Activated CD4-positive, alpha-beta T cell treated with anti-CD3 and anti-CD28 coated beads, Interleukin-2, amount 50 U/mL, for 24 hours (primary cell): ENCODE results near the gene DTX4.
A peak's percentile ranks its signal among the peaks of the same experiment; 100 is the strongest.
"Not testable (repeated sequence)": the region's sequence is repeated elsewhere in the genome, so short reads cannot be mapped to it uniquely, and the experiment has no call there.

Experiments used
- DNase-seq, 2 donors: peaks; one replicate each; pipeline ENCODE4 v3.0.0-alpha.2; 2020; ENCODE audit warnings: low read depth in 1 of 2, low spot score in 1 of 2

DTX4 gene

DNA sequence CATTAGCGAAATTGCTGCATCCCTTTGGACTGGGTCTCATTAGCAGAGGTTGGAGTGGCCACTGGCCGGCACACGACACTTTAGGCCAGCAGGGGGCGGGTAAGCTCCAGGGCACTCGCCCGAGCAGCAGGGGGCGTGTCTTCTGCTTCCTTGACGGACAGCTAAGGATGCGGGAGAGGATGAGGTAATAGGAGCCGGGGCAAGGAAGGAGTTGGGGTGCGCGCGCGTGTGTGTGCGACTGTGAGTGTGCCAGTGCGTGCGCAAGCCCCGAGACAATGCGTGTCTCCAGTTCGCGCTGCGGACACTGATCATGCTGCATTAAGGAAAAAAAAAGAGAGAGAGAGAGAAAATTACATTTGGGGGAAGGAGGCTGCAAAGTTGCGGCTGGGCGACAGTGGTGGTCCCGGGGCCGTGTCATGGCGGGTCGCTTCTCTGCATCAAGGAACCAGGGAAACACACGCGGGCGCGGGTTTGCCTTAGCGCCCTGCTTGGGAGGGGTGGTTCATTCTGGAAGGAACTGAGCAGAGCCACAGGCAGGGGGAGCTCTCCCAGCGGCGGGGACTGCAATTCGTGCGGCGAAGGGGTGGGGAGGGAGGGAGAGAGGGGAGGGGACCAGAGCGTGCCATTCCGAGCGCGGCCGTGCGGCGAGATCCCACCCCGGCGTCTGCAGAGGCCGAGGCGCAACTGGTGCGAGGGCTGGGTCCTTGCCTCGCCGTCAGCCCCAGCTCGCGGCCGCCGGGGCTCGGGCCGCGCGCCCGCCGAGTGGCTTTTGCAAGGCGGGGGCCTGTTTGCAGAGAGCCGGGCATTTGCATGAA, at the start of gene DTX4:
Gene DTX4 (plus strand): TSS at position 625 of the 815 bp plus-strand sequence. CDS start 464 bp downstream, outside the sequence.
- DNase-seq, result peak; percentile 77 to 88

DNA sequence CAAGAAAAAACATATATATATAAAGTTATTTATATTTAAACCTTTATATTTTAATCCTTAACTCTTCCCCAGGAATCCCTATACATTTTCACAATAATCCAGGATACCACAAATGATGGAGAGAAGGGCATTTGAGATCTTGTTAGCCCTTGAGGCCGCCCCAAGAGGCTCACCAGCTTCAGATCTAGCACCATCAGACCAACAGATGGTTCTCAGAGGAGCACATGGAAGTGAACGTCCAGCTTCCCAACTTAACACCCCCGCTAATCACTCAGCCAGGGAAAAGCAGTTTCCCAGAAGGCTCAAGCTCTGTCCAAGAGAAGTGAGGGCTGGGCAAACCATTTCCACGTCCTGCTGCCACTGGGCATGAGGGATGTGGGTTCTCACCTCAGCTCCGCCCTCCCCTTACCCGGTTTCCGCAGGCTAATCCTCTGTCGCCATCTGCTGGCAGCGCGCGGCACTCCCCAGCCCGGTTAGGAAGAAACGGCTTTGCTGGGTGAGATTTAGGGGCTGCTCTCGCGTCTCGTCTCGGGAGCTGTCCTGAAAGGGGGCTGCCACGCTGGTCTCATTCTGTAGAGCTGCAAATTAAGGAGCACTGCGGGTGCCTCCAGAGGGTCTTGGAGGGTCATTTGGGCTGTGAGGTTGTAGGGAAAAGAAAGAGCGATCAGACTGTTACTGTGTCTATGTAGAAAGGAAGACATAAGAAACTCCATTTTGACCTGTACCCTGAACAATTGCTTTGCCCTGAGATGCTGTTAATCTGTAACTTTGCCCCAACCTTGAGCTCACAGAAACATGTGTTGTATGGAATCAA, 36.1 kb upstream of the DTX4 start:
- peak; percentile 78 to 81 for DNase-seq

DNA sequence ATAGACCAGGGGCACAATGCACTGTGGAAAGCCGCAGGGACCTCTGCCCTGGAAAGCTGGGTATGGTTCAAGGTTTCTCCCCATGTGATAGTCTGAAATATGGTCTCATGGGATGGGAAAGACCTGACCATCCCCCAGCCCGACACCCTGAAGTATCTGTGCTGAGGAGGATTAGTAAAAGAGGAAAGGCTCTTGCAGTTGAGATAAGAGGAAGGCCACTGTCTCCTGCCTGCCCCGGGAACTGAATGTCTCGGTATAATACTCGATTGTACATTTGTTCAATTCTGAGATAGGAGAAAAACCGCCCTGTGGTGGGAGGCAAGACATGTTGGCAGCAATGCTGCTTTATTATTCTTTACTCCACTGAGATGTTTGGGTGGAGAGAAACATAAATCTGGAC, 35.4 kb upstream of the DTX4 start:
- DNase-seq, result not testable (repeated sequence)

DNA sequence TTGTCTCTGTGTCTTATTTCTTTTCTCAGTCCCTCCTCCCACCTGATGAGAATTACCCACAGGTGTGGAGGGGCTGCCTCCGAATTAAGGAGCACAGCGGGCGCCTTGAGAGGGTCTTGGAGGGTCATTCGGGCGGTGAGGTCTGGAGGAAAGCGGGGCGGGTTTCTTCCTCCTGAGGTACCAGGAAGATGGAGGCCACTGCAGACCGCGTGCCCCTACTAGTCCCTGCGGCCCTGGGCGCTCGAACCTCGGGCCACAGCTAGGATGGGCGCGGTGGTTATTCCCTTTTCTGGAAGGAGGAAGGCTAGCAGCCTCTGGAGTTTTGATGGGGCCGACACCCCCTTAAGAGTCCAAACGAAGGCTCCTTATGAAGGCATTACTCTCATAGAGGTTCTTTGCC, 34.7 kb upstream of the DTX4 start:
- no peak for DNase-seq

DNA sequence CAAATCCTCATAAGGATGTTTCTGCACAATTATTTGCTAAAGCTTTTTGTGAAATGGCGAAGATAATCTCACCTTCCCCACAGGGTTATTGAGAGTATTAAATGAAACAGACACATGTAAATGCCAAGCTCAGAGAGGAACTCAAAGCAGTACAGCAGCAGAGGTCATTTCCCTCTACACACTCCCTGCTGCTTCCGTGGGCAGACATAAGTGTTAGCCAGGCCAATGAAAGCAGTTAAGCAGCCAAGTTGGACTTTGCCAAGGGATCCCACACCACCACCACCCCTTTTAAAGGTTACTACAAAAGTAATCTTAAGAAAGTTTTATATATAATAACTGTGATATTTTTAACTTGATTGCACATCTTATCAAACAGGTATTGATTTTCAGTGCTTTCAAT, 33.3 kb upstream of the DTX4 start:
- DNase-seq, result no peak

DNA sequence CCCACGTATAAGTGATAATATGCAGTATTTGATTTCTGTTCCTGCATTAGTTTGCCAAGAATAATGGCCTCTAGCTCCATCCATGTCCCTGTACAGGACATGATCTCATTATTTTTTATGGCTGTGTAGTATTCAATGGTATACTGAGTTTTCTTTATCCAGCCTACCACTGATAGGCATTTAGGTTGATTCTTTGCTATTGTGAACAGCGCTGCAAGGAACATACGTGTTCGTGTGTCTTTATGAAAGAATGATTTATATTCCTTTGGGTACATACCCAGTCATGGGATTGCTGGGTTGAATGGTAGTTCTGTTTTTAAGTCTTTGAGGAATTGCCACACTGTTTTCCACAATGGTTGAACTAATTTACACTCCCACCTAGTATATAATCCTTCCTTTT, 30.7 kb upstream of the DTX4 start:
- DNase-seq, result no peak

DNA sequence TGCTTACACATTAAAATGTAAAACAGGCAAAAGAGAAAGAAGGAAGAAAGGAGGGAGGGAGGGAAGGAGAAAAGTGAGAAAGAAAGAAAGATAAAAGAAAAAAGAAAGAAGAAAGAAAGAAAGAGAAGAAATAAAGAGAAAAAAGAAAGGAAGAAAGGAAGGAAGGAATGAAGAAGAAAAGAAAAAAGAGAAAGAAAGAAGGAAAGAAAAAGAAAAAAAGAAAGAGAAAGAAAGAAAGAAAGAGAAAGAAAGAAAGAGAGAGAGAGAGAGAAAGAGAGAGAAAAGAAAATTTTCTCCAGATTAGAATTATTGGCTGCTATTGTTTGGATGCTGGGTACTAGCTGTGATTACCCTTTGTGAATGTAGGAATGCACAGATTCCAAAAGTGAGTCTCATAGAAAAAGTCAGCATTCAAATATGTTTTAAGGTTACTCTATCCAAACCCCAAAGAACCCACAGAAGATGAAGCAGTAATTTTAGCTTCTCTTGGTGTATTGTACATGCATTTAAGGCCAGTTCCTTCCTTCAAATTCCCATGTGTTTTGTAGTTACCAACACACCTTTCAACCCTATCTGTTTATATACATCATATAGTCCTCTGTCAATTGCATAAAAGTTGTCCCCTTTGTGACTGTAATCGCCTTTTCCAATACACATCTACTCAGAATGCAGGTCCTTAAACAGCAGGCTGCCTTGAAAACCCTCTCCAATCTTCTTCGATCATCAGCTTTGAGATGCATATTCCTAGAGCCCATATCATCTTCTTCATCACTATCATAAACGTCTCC, 30.1 kb upstream of the DTX4 start:
- no peak for DNase-seq

DNA sequence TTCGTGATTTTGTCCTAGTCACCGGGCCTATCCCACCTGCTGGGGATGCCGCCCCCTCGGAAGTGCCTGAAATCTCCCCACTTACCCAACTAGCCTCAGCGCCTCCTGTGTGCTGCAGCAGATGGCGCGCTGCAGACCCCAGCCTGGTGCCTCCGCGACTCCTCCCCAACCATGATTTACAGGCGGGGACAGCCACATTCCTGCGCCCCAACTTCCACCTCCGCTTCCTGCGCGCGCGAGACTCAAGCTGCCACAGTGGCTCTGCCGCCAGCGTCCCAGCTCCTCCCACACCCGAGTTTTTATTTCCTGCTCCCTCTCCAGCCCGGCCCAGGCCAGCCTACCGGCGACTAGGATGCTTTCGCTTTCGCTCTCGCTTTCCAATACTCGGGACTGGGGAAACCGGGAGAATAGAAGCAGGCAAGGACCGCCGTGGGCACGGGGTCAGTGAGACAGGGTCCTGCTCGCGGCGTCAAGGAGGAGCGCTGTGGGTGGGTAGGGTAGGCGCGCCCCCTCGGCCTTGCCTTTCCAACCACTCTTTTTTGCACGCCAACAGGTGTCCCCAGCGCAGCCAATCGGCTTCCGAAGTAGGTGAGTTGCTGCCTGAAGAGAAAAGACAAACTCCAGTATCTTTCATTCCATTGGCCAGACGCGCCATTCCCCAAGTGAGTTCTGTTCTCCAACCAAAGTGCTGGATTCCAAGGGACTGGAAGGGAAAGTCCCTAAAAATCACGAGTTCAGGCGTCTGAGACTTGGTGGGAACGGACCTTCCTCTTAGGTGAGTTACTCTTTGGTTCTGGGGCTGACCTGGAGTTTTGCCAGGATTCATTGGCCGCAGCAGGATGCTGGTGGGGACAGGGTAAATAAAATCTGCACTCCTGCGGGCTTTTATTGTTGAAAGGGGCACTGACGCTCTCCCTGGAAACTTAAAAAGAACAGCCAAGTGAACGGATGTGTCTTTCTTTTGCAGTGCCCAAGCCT, 29.1 kb upstream of the DTX4 start, which contains the start of gene FAM111A:
Gene FAM111A (plus strand): TSS at position 327 of the 978 bp plus-strand sequence. CDS start 6,017 bp downstream, outside the sequence.
- peak; percentile 45 to 68 for DNase-seq

DNA sequence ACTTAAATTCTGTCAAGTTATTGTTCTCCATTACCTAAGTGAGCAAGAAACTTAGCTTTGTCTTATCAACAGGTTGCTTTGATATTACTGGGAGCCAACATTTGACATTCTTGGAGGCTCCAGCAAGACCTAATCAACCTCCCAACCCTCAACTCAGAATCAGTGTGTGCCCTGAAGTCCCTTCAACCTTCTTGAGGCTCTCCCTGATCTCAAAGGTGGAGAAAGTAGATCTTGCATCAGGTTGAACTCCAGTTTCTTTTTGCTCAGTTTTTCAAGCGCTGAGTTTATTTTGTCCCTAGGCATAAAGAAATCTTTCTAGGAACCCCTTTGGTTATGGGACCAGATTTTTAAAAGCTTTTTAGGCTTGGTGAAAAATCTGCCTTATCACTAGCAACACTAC, 27.8 kb upstream of the DTX4 start:
- DNase-seq, result no peak

DNA sequence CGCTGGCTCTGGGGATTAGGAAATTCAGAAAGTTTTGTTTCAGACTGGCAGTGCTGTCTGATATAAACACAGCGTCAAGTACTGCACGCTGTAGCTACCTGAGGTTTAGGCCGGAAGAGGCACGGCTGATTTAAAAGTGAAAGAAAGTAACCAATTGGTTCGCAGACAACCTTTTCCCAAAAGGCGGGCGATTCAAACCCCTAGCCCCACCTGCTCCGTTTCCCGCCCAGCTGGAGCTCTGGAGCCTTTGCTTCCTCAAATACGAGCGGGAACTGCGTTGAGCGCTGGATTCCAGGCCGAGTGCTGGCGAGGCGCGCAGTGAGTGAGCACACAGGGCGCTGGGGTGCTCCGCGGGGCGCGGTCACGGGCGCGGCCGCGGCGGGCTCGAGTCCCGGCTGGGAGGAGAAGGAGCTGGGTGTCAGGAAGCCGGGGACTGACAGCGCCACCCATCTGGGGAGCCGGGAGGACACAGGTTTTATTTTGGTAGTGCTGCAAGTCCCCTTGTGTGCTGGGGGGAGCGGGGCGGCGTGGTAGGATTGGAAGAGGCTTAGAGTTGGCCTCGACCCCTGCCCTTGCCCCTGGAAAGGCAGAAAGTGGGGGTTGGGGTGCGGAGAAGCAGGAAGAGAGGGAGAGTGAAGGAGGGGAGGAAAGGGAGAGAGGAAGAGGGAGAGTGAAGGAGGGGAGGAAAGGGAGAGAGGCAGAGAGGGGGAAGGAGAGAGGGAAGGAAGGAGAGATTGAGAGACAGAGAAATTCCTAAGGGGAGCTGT, 27.2 kb upstream of the DTX4 start:
- DNase-seq, result peak; percentile 30 to 64

DNA sequence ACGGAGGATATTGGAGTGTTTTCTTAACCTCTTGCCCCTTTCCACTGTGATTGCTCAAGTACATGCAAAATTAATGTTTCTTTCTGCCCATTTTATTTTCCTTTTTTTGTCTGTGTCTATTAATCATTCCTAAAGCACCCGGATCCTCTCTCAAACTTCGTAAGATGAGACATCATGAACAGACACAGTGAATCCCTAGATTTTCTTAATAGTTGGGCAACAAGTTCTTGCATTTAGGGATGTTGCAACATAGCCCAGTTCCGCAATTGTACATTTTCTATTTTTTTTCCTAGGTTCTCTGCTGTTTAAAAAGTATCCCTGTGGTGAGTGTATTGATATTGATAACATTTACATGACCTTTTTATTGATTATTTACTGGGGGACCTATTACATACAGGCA, 26.4 kb upstream of the DTX4 start:
- no peak for DNase-seq

DNA sequence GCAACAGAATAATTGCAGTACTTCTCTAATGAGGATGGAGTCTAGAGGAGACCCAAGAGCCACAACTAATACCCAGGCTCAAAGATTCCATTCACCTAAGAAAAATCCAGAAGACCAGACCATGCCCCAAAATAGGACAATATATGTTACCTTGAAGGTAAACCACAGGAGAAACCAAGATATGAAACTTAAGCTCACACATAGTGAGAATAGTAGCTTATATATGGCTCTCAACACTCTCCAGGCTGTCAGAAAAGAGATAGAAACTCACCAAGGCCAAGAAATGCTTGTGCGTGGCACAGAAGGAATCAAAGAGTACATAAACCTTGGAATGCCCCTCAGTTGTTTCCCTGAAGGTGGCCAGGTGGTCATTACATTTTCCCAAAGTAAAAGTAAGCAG, 20.2 kb upstream of the DTX4 start:
- DNase-seq, result no peak

DNA sequence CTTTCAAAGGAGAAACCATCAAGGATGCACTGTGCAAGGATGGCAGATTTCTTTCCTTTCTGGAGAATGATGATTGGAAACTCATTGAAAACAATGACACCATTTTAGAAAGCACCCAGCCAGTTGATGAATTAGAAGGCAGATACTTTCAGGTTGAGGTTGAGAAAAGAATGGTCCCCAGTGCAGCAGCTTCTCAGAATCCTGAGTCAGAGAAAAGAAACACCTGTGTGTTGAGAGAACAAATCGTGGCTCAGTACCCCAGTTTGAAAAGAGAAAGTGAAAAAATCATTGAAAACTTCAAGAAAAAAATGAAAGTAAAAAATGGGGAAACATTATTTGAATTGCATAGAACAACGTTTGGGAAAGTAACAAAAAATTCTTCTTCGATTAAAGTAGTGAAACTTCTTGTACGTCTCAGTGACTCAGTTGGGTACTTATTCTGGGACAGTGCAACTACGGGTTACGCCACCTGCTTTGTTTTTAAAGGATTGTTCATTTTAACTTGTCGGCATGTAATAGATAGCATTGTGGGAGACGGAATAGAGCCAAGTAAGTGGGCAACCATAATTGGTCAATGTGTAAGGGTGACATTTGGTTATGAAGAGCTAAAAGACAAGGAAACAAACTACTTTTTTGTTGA, 19.5 kb upstream of the DTX4 start:
- peak in 1 of 2 donors; percentile 30 for DNase-seq

DNA sequence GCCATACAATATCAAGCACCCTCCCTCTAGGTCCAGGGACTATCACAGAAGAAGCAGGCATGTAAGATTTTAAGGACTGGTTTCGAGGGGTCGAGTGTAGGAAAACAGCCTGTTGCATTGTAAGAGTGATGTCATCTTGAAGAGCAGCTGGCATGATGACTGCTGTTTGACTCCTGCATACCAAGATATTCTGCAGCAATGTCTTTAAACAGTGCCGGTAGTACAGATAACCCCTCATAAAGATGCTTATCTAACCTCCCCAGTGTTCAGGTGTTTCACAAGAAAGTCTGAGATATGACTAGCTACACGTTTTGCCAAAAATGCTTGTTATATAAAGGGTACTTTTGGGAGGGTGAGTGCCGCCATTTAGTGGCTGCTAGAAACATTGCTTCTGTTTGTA, 17.3 kb upstream of the DTX4 start:
- no peak for DNase-seq

DNA sequence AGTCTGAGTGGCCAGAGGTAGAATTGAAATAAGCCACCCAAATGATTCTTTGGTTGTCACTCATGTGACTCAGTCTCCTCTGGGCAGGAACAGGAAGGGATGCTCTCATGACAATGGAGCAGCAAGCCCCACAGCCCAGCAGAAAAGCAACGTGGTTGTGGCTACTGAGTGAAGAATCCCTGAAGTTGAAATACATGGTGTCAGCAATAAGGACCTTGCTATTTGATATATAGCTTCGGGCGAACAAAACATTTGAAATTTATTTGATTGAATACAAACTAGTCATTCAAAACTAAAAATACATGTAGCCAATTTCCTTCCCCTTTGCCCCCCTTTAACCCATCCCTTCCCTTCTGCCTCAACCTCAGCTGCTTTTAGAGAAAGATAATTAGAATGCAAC, 14.5 kb upstream of the DTX4 start:
- DNase-seq, result no peak

DNA sequence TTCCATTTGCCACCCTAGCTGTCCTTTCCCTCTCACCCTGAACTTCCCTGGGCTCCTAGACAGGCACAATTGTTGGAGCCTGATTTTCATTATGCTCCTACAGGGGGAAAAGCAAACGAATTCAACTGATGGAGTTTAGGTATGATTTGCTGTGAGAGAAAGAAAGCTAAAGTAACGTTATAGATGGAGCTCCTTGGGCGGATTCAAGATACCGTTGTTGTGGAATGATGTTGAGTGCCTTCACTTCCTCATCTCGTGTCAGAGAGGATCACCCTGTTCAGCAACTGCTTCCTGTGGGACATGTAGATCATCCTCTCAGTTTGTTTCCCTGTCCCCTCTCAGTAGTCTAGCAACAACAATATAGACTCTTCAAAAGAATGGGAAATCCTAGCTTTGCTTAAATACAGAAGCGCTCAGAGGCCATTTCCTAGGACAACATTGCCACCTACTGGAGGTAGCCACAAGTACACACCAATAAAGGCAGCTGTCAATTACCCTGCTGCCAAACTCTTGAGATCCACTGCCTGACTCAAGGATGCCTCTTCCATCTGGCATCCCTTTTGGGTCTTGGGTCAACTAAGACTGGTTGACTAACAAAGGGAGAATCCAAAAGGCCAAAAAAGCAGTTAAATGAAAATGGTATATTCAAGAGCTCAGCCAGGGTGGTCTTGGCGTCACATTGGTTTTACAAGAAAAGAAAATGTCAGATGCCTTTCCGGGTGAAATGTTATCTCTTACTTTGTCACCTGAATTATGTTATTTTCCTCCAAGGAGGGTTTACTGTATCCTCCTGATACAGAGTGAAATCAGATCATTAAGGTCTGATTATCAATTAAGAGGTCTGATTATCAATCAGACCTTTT, 13.5 kb upstream of the DTX4 start:
- DNase-seq, result peak; percentile 28 to 55

DNA sequence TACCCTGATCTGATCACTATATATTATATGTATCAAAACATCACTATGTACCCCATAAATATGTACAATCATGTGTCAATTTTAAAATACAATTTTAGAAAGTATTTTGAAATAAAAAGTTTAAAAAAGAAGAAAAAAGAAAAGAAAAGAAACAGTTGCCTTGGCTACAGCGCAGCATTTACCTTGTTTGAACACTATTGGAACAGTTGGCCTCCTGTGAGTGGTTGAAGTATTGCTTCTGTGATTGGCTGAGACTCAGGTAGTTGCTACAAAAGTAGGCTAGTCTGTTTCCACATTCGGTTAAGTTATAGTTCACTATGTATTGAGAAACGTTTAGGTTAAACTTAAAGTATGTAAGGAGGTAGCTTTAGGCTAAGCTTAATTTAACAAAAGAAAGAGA, 7.9 kb upstream of the DTX4 start:
- DNase-seq, result no peak
